HEK293 (cell line): Measurements from ENCODE around the gene SPEM3.

Source experiments
- PRDM10 ChIP-seq: fragments of 450-650 bp; formaldehyde crosslinking; IDR thresholded peaks from 2 replicates; pipeline ENCODE4 v1.5.1; 2016; ENCODE audit warnings: missing biosample characterization, missing genetic modification characterization
- ZNF529 ChIP-seq: fragments of 450-650 bp; formaldehyde crosslinking; IDR thresholded peaks from 2 replicates; pipeline ENCODE4 v1.5.1; 2017; ENCODE audit warnings: missing genetic modification characterization, missing biosample characterization; ENCODE audit not compliant: insufficient replicate concordance
- TF ChIP-seq, protein P1 (sequence below): fragments of 450-650 bp; formaldehyde crosslinking; IDR thresholded peaks from 2 replicates; pipeline ENCODE4 v1.5.1; 2016; ENCODE audit warnings: missing biosample characterization, missing genetic modification characterization
- TF ChIP-seq, protein P2 (sequence below): fragments of 450-650 bp; formaldehyde crosslinking; conservative IDR thresholded peaks from 2 replicates; pipeline ENCODE4 v1.5.1; 2016; ENCODE audit warnings: low read depth, missing biosample characterization, missing genetic modification characterization

DNA sequence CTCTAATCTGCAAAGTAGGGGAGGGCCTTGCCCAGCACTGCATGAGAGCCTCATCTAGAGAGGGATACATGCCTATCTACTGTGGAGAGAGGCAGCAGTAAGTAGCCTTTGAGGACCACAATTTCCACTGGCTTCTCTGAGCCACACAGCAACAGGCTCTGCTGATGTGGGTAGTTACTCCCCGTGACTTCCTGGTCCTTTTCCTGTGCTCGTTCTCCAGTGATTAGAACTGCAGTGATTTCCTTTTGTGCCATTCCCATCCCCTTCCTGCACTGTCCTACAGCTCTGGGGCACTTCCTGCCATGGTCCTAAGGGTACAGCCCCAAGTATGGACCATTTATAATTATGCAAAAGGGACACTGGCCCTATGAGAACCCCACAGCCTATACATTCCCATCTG lies 37.4 kb upstream of the SPEM3 start:
- TF ChIP-seq ZNF529 (tag by site-specific recombination) = no peak
- TF ChIP-seq, protein P1, sequence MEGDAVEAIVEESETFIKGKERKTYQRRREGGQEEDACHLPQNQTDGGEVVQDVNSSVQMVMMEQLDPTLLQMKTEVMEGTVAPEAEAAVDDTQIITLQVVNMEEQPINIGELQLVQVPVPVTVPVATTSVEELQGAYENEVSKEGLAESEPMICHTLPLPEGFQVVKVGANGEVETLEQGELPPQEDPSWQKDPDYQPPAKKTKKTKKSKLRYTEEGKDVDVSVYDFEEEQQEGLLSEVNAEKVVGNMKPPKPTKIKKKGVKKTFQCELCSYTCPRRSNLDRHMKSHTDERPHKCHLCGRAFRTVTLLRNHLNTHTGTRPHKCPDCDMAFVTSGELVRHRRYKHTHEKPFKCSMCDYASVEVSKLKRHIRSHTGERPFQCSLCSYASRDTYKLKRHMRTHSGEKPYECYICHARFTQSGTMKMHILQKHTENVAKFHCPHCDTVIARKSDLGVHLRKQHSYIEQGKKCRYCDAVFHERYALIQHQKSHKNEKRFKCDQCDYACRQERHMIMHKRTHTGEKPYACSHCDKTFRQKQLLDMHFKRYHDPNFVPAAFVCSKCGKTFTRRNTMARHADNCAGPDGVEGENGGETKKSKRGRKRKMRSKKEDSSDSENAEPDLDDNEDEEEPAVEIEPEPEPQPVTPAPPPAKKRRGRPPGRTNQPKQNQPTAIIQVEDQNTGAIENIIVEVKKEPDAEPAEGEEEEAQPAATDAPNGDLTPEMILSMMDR (tag by site-specific recombination) = no peak
- TF ChIP-seq, protein P2, sequence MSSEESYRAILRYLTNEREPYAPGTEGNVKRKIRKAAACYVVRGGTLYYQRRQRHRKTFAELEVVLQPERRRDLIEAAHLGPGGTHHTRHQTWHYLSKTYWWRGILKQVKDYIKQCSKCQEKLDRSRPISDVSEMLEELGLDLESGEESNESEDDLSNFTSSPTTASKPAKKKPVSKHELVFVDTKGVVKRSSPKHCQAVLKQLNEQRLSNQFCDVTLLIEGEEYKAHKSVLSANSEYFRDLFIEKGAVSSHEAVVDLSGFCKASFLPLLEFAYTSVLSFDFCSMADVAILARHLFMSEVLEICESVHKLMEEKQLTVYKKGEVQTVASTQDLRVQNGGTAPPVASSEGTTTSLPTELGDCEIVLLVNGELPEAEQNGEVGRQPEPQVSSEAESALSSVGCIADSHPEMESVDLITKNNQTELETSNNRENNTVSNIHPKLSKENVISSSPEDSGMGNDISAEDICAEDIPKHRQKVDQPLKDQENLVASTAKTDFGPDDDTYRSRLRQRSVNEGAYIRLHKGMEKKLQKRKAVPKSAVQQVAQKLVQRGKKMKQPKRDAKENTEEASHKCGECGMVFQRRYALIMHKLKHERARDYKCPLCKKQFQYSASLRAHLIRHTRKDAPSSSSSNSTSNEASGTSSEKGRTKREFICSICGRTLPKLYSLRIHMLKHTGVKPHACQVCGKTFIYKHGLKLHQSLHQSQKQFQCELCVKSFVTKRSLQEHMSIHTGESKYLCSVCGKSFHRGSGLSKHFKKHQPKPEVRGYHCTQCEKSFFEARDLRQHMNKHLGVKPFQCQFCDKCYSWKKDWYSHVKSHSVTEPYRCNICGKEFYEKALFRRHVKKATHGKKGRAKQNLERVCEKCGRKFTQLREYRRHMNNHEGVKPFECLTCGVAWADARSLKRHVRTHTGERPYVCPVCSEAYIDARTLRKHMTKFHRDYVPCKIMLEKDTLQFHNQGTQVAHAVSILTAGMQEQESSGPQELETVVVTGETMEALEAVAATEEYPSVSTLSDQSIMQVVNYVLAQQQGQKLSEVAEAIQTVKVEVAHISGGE (tag by site-specific recombination) = no peak
- TF ChIP-seq PRDM10 (tag by site-specific recombination) = no peak
